SK-N-SH (cell line): ENCODE measurements around the gene IFNGR1. TPM values are rescaled to one million over a fixed set of nuclear protein-coding genes. Genes with fewer than 3 reads are reported as not detected.
A peak's percentile ranks its signal among the peaks of the same experiment; 100 is the strongest.

Source experiments
- CTCF ChIA-PET: fragments of 300-600, 350-600 bp; formaldehyde crosslinking; extraction: SDS; loops from one replicate; lab custom pipeline; 2021; lab: Yijun Ruan, JAX
- POLR2A ChIA-PET: fragments of 350-600 bp; sonication (Branson Sonifier 250); formaldehyde crosslinking; extraction: SDS; loops from one replicate; lab custom pipeline; 2020; ENCODE audit warnings: antibody characterized with exemption, inconsistent platforms; lab: Yijun Ruan, JAX
- DNase-seq: peaks from one replicate; pipeline ENCODE4 v3.0.0; 2012
- H2AFZ ChIP-seq: fragments of 200-600 bp; sonication (generic); 2 replicates; pipeline ENCODE4 v1.8.1; 2016; ENCODE audit warnings: antibody characterized with exemption, mild to moderate bottlenecking, low read depth
- H3F3A ChIP-seq: fragments of 200-600 bp; sonication (generic); replicated peaks from 2 replicates; pipeline ENCODE3; 2016; ENCODE audit warnings: antibody characterized with exemption, mild to moderate bottlenecking; ENCODE audit not compliant: insufficient read depth
- H3K27ac ChIP-seq, 2 experiments: fragments of 200-500 bp in 1 of 2; fragments of 200-600 bp in 1 of 2; sonication (Bioruptor generic) in 1 of 2; sonication (generic), shearing (Covaris generic) in 1 of 2; 2 replicates each; pipeline versions ENCODE4 v1.5.1 to v1.6.1; 2014 to 2016; ENCODE audit warnings: low read depth in 2 of 2, inconsistent platforms in 1 of 2, low read length in 1 of 2, mild to moderate bottlenecking in 1 of 2, mixed read lengths in 1 of 2
- H3K27me3 ChIP-seq: fragments of 200-600 bp; sonication (generic), shearing (Covaris generic); 2 replicates; pipeline ENCODE4 v1.6.1; 2016; ENCODE audit warnings: mixed run types; ENCODE audit not compliant: insufficient read depth
- H3K36me3 ChIP-seq, 2 experiments: fragments of 200-500 bp in 1 of 2; fragments of 200-600 bp in 1 of 2; sonication (Bioruptor generic) in 1 of 2; sonication (generic) in 1 of 2; replicated peaks in 1 of 2; 2 replicates each; pipeline versions ENCODE3 to v1.5.1; 2014 to 2016; ENCODE audit warnings: low read length in 1 of 2, mild to moderate bottlenecking in 1 of 2; ENCODE audit not compliant: insufficient read depth in 2 of 2, control insufficient read depth in 1 of 2
- H3K4me1 ChIP-seq, 2 experiments: fragments of 200-500 bp in 1 of 2; fragments of 200-600 bp in 1 of 2; sonication (Bioruptor generic) in 1 of 2; sonication (generic), shearing (Covaris generic) in 1 of 2; 2 replicates each; pipeline versions ENCODE4 v1.5.1 to v1.6.1; 2014 to 2016; ENCODE audit warnings: low read depth in 1 of 2, low read length in 1 of 2, mixed run types in 1 of 2; ENCODE audit not compliant: insufficient read depth in 2 of 2, control insufficient read depth in 1 of 2
- H3K4me2 ChIP-seq: fragments of 200-600 bp; sonication (generic), shearing (Covaris generic); 2 replicates; pipeline ENCODE4 v1.6.1; 2017; ENCODE audit warnings: mixed run types
- H3K4me3 ChIP-seq, 2 experiments: fragments of 200-500 bp in 1 of 2; fragments of 200-600 bp in 1 of 2; sonication (Bioruptor generic) in 1 of 2; sonication (generic), shearing (Covaris generic) in 1 of 2; 2 replicates each; pipeline versions ENCODE4 v1.5.1 to v1.8.1; 2014 to 2016; ENCODE audit warnings: low read depth in 2 of 2, inconsistent platforms in 1 of 2, low read length in 1 of 2, mild to moderate bottlenecking in 1 of 2, mixed read lengths in 1 of 2, moderate library complexity in 1 of 2
- H3K79me2 ChIP-seq: fragments of 200-600 bp; sonication (generic); 2 replicates; pipeline ENCODE4 v1.8.1; 2017; ENCODE audit warnings: mild to moderate bottlenecking; ENCODE audit not compliant: insufficient read depth
- H3K9ac ChIP-seq: fragments of 200-600 bp; sonication (generic); 2 replicates; pipeline ENCODE4 v1.6.1; 2017; ENCODE audit warnings: mixed run types
- H3K9me2 ChIP-seq: fragments of 200-600 bp; sonication (generic); 2 replicates; pipeline ENCODE4 v1.6.1; 2017; ENCODE audit warnings: mixed run types
- H3K9me3 ChIP-seq: fragments of 200-600 bp; sonication (generic); 2 replicates; pipeline ENCODE4 v1.6.1; 2017; ENCODE audit warnings: mixed run types, mild to moderate bottlenecking, moderate library complexity
- H4K20me1 ChIP-seq: fragments of 200-600 bp; sonication (generic); 2 replicates; pipeline ENCODE4 v1.6.1; 2017; ENCODE audit warnings: mild to moderate bottlenecking, mixed run types; ENCODE audit not compliant: insufficient read depth
- FOXM1 ChIP-seq: IDR thresholded peaks from 2 replicates; pipeline ENCODE4 v1.4.0; 2012; ENCODE audit warnings: low read depth, mild to moderate bottlenecking
- GABPA ChIP-seq: IDR thresholded peaks from 2 replicates; pipeline ENCODE4 v1.4.0; 2012; ENCODE audit warnings: low read depth, mild to moderate bottlenecking
- IRF3 ChIP-seq: fragments of 150-350 bp; IDR thresholded peaks from 2 replicates; pipeline ENCODE4 v1.6.1; 2016; ENCODE audit warnings: mild to moderate bottlenecking, low read depth, low read length
- JUND ChIP-seq: IDR thresholded peaks from 2 replicates; pipeline ENCODE4 v1.4.0; 2012
- RAD21 ChIP-seq: IDR thresholded peaks from 2 replicates; pipeline ENCODE4 v1.6.1; 2012; ENCODE audit warnings: mild to moderate bottlenecking, low read length
- RFX5 ChIP-seq: IDR thresholded peaks from 2 replicates; pipeline ENCODE4 v1.6.1; 2012; ENCODE audit warnings: mild to moderate bottlenecking, improper control_type of control experiment, low read length
- RXRA ChIP-seq: IDR thresholded peaks from 2 replicates; pipeline ENCODE4 v1.4.0; 2012; ENCODE audit warnings: low read depth, mild to moderate bottlenecking, borderline replicate concordance
- SIN3A ChIP-seq: IDR thresholded peaks from 2 replicates; pipeline ENCODE4 v1.6.1; 2012; ENCODE audit warnings: low read depth, mild to moderate bottlenecking, low read length, moderate library complexity, borderline replicate concordance
- SMC3 ChIP-seq: IDR thresholded peaks from 2 replicates; pipeline ENCODE4 v1.6.1; 2012; ENCODE audit warnings: low read depth, low read length, improper control_type of control experiment
- WGBS: methylation state at CpG from one replicate; pipeline ENCODE4 v1.1.6; 2017; ENCODE audit warnings: low lambda C conversion rate; 5-methylcytosine and 5-hydroxymethylcytosine counted together
- polyA plus RNA-seq, 3 experiments: library from polyadenylated mRNA; depleted of rRNA; stranded (reverse); fragments of >200 nt; gene quantifications; 2 replicates each; pipeline ENCODE4 v1.2.3, GENCODE V29; 2012
- TF ChIP-seq, protein P1 (sequence below): IDR thresholded peaks from 2 replicates; pipeline ENCODE4 v1.6.1; 2012; ENCODE audit warnings: mild to moderate bottlenecking, low read depth, low read length, moderate library complexity

The IFNGR1 gene
- polyA plus RNA-seq, 1 of the 3 experiments (the other 2 are of a cell fraction), result 11.5 TPM

GRCh38 chr6:137206577-137206976 is 12.6 kb downstream of the IFNGR1 start (continued):
- TF ChIP-seq, protein P1, sequence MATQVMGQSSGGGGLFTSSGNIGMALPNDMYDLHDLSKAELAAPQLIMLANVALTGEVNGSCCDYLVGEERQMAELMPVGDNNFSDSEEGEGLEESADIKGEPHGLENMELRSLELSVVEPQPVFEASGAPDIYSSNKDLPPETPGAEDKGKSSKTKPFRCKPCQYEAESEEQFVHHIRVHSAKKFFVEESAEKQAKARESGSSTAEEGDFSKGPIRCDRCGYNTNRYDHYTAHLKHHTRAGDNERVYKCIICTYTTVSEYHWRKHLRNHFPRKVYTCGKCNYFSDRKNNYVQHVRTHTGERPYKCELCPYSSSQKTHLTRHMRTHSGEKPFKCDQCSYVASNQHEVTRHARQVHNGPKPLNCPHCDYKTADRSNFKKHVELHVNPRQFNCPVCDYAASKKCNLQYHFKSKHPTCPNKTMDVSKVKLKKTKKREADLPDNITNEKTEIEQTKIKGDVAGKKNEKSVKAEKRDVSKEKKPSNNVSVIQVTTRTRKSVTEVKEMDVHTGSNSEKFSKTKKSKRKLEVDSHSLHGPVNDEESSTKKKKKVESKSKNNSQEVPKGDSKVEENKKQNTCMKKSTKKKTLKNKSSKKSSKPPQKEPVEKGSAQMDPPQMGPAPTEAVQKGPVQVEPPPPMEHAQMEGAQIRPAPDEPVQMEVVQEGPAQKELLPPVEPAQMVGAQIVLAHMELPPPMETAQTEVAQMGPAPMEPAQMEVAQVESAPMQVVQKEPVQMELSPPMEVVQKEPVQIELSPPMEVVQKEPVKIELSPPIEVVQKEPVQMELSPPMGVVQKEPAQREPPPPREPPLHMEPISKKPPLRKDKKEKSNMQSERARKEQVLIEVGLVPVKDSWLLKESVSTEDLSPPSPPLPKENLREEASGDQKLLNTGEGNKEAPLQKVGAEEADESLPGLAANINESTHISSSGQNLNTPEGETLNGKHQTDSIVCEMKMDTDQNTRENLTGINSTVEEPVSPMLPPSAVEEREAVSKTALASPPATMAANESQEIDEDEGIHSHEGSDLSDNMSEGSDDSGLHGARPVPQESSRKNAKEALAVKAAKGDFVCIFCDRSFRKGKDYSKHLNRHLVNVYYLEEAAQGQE, result no peak

DNA sequence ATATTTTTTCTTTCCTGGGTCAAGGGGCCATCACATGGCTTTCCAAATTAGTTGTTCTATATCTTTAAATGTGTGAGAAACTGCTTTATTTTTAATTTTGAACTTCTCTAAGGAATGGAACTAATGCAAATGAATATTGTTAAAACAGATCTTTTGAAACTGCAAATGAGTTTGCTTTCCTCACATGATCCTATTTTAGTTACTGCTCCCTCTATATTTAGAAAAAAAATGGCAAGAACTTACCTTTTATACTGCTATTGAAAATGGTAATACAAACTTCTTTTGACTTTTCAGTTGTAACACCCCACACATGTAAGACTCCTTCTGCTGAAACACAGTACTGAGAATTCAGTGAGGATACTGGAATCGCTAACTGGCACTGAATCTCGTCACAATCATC is 15.9 kb downstream of the IFNGR1 start:
- H3K27ac ChIP-seq, result no peak overlapping the region
- peaks cover 4% of the 10 kb centered on the region for H3F3A ChIP-seq
- H3K4me1 ChIP-seq, result no peaks in the 10 kb centered on the region
- no peak overlapping the region for H3K9ac ChIP-seq
- no peak overlapping the region for H3K4me3 ChIP-seq
- no peak overlapping the region for H3K4me2 ChIP-seq
- H3K79me2 ChIP-seq, result peaks cover 10% of the 10 kb centered on the region; the same call in 1 of the 2 replicates
- H3K9me3 ChIP-seq, result no peaks in the 10 kb centered on the region
- H2AFZ ChIP-seq, result no peak overlapping the region
- no peak for TF ChIP-seq RXRA
- H3K27me3 ChIP-seq, result no peaks in the 10 kb centered on the region
- ChIA-PET CTCF (interaction anchor here (0.6 kb wide), 1 partner anchor 144 kb away, joined by 3 read pairs; no protein-coding TSS in a partner anchor), POLR2A (no interaction called here)
- H3K9me2 ChIP-seq, result no peaks in the 10 kb centered on the region
- peaks cover 38 to 71% of the 10 kb centered on the region in 2 experiments for H3K36me3 ChIP-seq
- H4K20me1 ChIP-seq, result no peaks in the 10 kb centered on the region
- 96% methylated on average over 2 of the region's 2 CpGs for WGBS
- no peak for DNase-seq

DNA sequence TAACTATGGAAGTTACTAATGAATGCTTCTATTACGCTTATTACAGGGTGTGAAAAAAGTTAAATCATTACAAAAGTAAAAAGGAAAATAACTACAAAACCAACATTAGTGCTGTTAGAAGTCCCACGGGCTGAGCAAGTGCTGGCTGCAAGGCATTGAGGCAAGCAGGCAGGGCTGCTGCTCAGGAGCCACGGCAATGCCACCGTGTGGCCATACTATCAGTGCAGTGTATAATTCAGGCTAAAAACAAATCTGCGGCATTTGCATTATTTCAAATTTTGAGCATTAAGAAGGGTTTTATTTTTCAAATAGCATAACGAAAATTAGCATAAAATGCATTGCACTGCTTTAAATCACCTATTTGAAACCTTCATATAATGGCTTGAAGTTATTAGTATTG is 17.1 kb downstream of the IFNGR1 start:
- H4K20me1 ChIP-seq, result no peaks in the 10 kb centered on the region
- no peaks in the 10 kb centered on the region for H3K9me3 ChIP-seq
- WGBS, result 79% methylated on average over 6 of the region's 6 CpGs
- H3K9me2 ChIP-seq, result no peaks in the 10 kb centered on the region
- CTCF ChIA-PET, result interaction anchor here (1.2 kb wide), 1 partner anchor 356 kb away, joined by 3 read pairs; no protein-coding TSS in a partner anchor
- no peak overlapping the region for H2AFZ ChIP-seq
- no peak overlapping the region for H3K27ac ChIP-seq
- H3K36me3 ChIP-seq, result peaks cover 45 to 83% of the 10 kb centered on the region in 2 experiments
- H3K9ac ChIP-seq, result no peak overlapping the region
- no peaks in the 10 kb centered on the region for H3K4me1 ChIP-seq
- H3K27me3 ChIP-seq, result no peaks in the 10 kb centered on the region
- POLR2A ChIA-PET, result no interaction called here
- DNase-seq, result peak; percentile 40
- no peak overlapping the region for H3K4me3 ChIP-seq
- TF ChIP-seq SIN3A, result no peak
- TF ChIP-seq RAD21, result peak; percentile 60
- no peak for TF ChIP-seq JUND
- TF ChIP-seq GABPA, result no peak
- no peak for TF ChIP-seq FOXM1
- peak; percentile 51; the same call in 1 of the 2 replicates for TF ChIP-seq SMC3
- no peak for TF ChIP-seq RFX5
- no peak for TF ChIP-seq IRF3
- 0 out of 2 replicates have a peak, but pooled peaks cover under 1% of the 10 kb centered on the region for H3K79me2 ChIP-seq
- no peak overlapping the region for H3K4me2 ChIP-seq
- peaks cover 5% of the 10 kb centered on the region for H3F3A ChIP-seq
